HG02840 (cell line): ENCODE results near the gene NOXA1.

Source experiments
- ATAC-seq: cut with Tn5 transposase; IDR thresholded peaks from one replicate; pipeline ENCODE4 v1.9.1; 2021; ENCODE audit warnings: mild to moderate bottlenecking, moderate library complexity, moderate number of reproducible peaks; ENCODE audit not compliant: unreplicated experiment, low FRiP score

NOXA1 gene

DNA sequence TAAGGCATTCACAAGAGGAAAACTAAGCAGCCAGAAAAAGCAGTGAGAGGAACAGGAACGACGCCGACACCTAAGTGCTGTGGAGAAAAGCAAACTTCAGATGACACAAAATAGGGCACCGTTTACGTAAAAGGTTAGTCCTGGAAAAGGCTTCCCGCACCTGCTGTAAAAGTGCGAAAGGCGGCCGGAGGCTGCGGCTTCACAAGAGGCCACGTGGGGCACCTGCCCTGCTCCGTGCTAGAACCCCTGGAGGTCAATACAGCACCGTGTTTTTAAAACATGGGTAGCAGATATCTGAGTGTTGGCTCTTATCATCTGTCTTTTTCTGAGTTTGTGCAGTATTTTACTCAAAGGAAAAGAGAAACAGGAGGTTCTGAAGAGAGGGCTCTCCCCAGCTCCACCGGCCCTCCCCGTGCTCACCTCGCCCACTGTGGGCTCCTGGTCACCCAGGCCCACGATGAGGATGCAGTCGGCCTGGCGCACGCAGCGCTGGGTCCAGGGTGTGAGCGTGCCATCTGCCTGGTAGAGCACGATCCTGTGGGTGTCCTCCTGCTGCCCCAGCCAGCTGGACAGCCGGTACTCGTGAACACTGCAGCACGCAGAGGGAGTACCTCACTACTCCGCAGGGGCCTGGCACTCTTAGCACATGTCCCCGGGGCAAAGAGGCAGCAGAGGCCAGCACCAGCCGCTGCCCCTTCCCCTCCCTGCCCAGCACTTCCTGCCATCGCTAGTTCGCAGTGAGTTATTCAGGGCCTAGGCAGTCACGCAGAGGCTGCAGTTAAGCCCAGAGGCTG, 56.9 kb downstream of the NOXA1 start:
- ATAC-seq = no peak

DNA sequence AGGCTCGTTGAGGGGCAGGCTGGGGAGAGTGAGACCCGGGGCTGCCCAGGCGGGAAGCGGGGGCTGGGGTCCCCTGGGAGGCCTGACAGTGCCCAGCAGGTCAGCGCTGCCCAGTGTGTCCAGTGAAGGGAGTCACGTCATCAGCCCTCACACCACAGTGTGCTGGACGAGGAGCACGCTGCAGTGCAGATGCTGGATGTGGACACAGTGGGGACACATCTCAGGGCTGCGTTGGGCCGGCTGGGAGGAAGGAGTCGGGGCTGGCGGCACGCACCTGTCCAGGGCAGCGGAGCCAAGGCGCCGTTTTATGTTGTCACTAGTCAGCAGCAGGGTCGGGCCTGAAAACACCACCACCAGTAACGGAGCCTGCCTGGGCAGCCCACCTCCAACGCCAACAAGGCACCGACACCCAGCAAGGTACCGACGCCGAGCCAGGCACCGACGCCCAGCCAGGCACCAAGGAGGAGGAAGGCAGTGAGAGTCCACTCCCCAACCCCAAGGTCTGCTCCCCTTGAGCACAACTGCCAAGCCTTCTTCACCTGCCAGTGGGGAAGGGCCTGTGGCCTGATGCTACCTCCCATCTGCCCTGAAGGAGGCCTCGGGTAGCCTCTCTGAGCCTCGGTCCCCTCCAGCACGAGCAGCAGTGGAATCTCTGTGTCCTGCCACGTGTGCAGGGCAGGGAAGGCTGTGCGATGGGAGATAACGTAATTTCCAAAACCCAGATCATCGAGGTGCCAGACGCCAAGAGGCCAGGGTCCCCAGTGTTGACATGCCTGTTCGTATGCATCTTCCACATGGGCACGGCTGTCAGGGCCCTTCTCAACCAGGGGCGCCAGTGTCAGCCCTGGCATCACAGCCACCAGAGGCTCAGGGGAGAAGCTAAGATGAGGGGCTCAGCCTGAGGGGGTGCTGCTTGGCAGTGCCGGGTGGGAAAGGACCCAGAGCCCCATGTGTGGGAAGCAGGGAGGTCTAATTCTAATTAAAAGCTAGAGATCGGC, 57.8 kb downstream of the NOXA1 start:
- ATAC-seq = no peak

DNA sequence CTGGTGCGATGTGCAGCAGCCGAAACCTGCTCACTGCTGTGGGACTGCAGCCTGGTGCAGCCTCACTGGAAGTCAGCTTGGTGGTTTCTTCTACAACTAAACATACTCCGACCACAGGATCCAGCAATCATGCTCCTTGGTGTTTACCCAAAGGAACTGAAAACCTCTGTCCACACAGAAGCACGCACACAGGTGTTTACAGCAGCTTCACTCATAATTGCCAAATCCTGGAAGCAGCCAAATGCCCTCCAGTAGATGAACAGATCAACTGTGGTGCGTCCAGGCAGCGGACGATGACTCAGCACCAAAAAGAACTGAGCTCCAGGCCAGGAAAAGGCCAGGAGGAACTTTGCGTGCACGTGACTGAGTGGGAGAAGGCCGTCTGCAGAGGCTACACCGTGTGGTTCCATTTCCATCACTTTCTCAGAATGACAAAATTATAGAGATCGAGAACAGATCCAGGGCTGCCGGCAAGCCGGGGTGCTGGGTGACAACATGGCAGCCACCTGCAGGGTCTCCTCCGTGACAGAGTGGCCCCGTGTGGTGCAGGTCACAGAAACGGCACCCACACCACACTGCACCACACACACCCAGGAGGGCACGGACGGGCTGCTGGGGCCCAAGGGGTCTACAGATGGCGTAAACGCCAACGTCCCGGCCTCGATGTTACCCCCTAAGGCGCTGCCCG, 59.0 kb downstream of the NOXA1 start:
- no peak for ATAC-seq
